ENCODE measurements around the gene RBBP8NL.
"Not testable (repeated sequence)": the region's sequence is repeated elsewhere in the genome, so short reads cannot be mapped to it uniquely, and the experiment has no call there.

The RBBP8NL gene

GRCh38 chr20:62376112-62377063, 51.0 kb downstream of the RBBP8NL start:
- DNase-seq (ENCODE audit: low read depth in 3 of 3), result no peak

- DNase-seq (ENCODE audit: low read depth in 3 of 3), result no peak
Observed at GRCh38 chr20:62374331-62375152, 52.8 kb downstream of the RBBP8NL start.

GRCh38 chr20:62373631-62374179, 53.6 kb downstream of the RBBP8NL start:
- not testable (repeated sequence) for DNase-seq (ENCODE audit: low read depth in 3 of 3)

- no peak for DNase-seq (ENCODE audit: low read depth in 3 of 3)
Observed at GRCh38 chr20:62372042-62372993, 55.0 kb downstream of the RBBP8NL start.

- no peak for DNase-seq (ENCODE audit: low read depth in 3 of 3)
Observed at GRCh38 chr20:62371588-62372041, 55.7 kb downstream of the RBBP8NL start.

GRCh38 chr20:62370807-62371587, 56.3 kb downstream of the RBBP8NL start:
- DNase-seq (ENCODE audit: low read depth in 3 of 3), result no peak

GRCh38 chr20:62370115-62370806, 57.1 kb downstream of the RBBP8NL start:
- DNase-seq (ENCODE audit: low read depth in 3 of 3), result peak in 1 of 3 donors; percentile 49

GRCh38 chr20:62369815-62370114, 57.6 kb downstream of the RBBP8NL start:
- DNase-seq (ENCODE audit: low read depth in 3 of 3), result no peak

GRCh38 chr20:62368976-62369814, 58.1 kb downstream of the RBBP8NL start:
- no peak for DNase-seq (ENCODE audit: low read depth in 3 of 3)

- DNase-seq (ENCODE audit: low read depth in 3 of 3), result no peak
Observed at GRCh38 chr20:62368392-62368975, 58.9 kb downstream of the RBBP8NL start.

GRCh38 chr20:62367633-62368391, 59.5 kb downstream of the RBBP8NL start:
- no peak for DNase-seq (ENCODE audit: low read depth in 3 of 3)

GRCh38 chr20:62367136-62367632, 60.2 kb downstream of the RBBP8NL start, which contains the start of gene LAMA5:
TSS of gene LAMA5 (minus strand) at chr20:62367312. CDS start at chr20:62367245, 67 bp downstream.
- no peak for DNase-seq (ENCODE audit: low read depth in 3 of 3)

- DNase-seq (ENCODE audit: low read depth in 3 of 3), result no peak
Observed at GRCh38 chr20:62366370-62367135, 60.8 kb downstream of the RBBP8NL start.

GRCh38 chr20:62365814-62366369, 61.4 kb downstream of the RBBP8NL start:
- DNase-seq (ENCODE audit: low read depth in 3 of 3), result no peak

- DNase-seq (ENCODE audit: low read depth in 3 of 3), result no peak
Observed at GRCh38 chr20:62364911-62365736, 62.2 kb downstream of the RBBP8NL start.

Measured in stimulated activated CD4-positive, alpha-beta T cell treated with anti-CD3 and anti-CD28 coated beads, TNF-alpha, amount 100 ng/mL, for 48 hours (primary cell).